ENCODE results near the gene ATP12A. TPM values are rescaled to one million over a fixed set of nuclear protein-coding genes. Genes with fewer than 3 reads are reported as not detected.
"Not testable (repeated sequence)": the region's sequence is repeated elsewhere in the genome, so short reads cannot be mapped to it uniquely, and the experiment has no call there.

The ATP12A gene
- total RNA-seq, 1 donor from 2014 or later, result not detected

GRCh38 chr13:24730873-24731567 is 50.8 kb downstream of the ATP12A start:
- not testable (repeated sequence) for DNase-seq (ENCODE audit: low read depth in 2 of 2)

GRCh38 chr13:24734950-24735349 is 54.7 kb downstream of the ATP12A start:
- DNase-seq (ENCODE audit: low read depth in 2 of 2), result no peak

- DNase-seq (ENCODE audit: low read depth in 2 of 2), result no peak
Measured at GRCh38 chr13:24737042-24737441, 56.8 kb downstream of the ATP12A start.

- no peak for DNase-seq (ENCODE audit: low read depth in 2 of 2)
Measured at GRCh38 chr13:24738366-24738847, 58.2 kb downstream of the ATP12A start.

- DNase-seq (ENCODE audit: low read depth in 2 of 2), result no peak
Measured at GRCh38 chr13:24740014-24740890, 60.0 kb downstream of the ATP12A start.

GRCh38 chr13:24741016-24741662 is 60.9 kb downstream of the ATP12A start:
- DNase-seq (ENCODE audit: low read depth in 2 of 2), result no peak

- DNase-seq (ENCODE audit: low read depth in 2 of 2), result no peak
Measured at GRCh38 chr13:24741791-24742190, 61.6 kb downstream of the ATP12A start.

- no peak for DNase-seq (ENCODE audit: low read depth in 2 of 2)
Measured at GRCh38 chr13:24742294-24742693, 62.1 kb downstream of the ATP12A start.

GRCh38 chr13:24742977-24743376 is 62.8 kb downstream of the ATP12A start:
- DNase-seq (ENCODE audit: low read depth in 2 of 2), result no peak

GRCh38 chr13:24744247-24744646 is 64.0 kb downstream of the ATP12A start:
- no peak for DNase-seq (ENCODE audit: low read depth in 2 of 2)

GRCh38 chr13:24745516-24745860 is 65.3 kb downstream of the ATP12A start:
- no peak for DNase-seq (ENCODE audit: low read depth in 2 of 2)

- DNase-seq (ENCODE audit: low read depth in 2 of 2), result no peak
Measured at GRCh38 chr13:24745861-24746617, 65.8 kb downstream of the ATP12A start.

- DNase-seq (ENCODE audit: low read depth in 2 of 2), result peak in 1 of 2 donors; percentile 13
Measured at GRCh38 chr13:24746618-24747247, 66.5 kb downstream of the ATP12A start.

GRCh38 chr13:24747248-24748060 is 67.2 kb downstream of the ATP12A start:
- peak; percentile 27 to 35 for DNase-seq (ENCODE audit: low read depth in 2 of 2)

- no peak for DNase-seq (ENCODE audit: low read depth in 2 of 2)
Measured at GRCh38 chr13:24748061-24748400, 67.8 kb downstream of the ATP12A start.

GRCh38 chr13:24759197-24759596 is 79.0 kb downstream of the ATP12A start:
- no peak for DNase-seq (ENCODE audit: low read depth in 2 of 2)
